Liver (tissue), 9 donors: ENCODE data around the gene NOS2. TPM values are rescaled to one million over a fixed set of nuclear protein-coding genes. Genes with fewer than 3 reads are reported as not detected.

Experiments used
- DNase-seq: peaks from one replicate; pipeline ENCODE4 v3.0.0-alpha.2; 2017; ENCODE audit warnings: low spot score
- H3K27ac ChIP-seq, 2 donors: one replicate each; pipeline ENCODE4 v1.7.0; 2013; ENCODE audit warnings: inconsistent platforms in 2 of 2, low read length in 2 of 2, control low read depth in 1 of 2, low read depth in 1 of 2, mild to moderate bottlenecking in 1 of 2
- H3K27me3 ChIP-seq, 4 donors: one replicate each; pipeline versions ENCODE4 v1.6.1 to v1.7.0; 2013; ENCODE audit warnings: low read length in 3 of 4, inconsistent platforms in 1 of 4, mild to moderate bottlenecking in 1 of 4, moderate library complexity in 1 of 4; ENCODE audit not compliant: control insufficient read depth in 4 of 4, insufficient read depth in 4 of 4
- H3K36me3 ChIP-seq, 4 donors: one replicate each; pipeline versions ENCODE4 v1.6.1 to v1.7.0; 2013; ENCODE audit warnings: low read length in 3 of 4, mild to moderate bottlenecking in 3 of 4, low read depth in 1 of 4, moderate library complexity in 1 of 4; ENCODE audit not compliant: control insufficient read depth in 4 of 4, insufficient read depth in 3 of 4
- H3K4me1 ChIP-seq, 4 donors: one replicate each; pipeline versions ENCODE4 v1.6.1 to v1.7.0; 2013; ENCODE audit warnings: low read length in 3 of 4, mild to moderate bottlenecking in 3 of 4, moderate library complexity in 1 of 4; ENCODE audit not compliant: control insufficient read depth in 4 of 4, insufficient read depth in 4 of 4
- H3K4me3 ChIP-seq, 3 donors: one replicate each; pipeline versions ENCODE4 v1.6.1 to v1.7.0; 2013; ENCODE audit warnings: low read length in 3 of 3, control low read depth in 1 of 3, low read depth in 1 of 3, mild to moderate bottlenecking in 1 of 3
- H3K9ac ChIP-seq, 2 donors: one replicate each; pipeline ENCODE4 v1.7.0; 2013; ENCODE audit warnings: low read length in 2 of 2, mild to moderate bottlenecking in 2 of 2, moderate library complexity in 2 of 2, control low read depth in 1 of 2, low read depth in 1 of 2
- H3K9me3 ChIP-seq, 4 donors: one replicate each; pipeline versions ENCODE4 v1.6.1 to v1.7.0; 2013; ENCODE audit warnings: low read length in 3 of 4; ENCODE audit not compliant: control insufficient read depth in 4 of 4
- ATF3 ChIP-seq: IDR thresholded peaks from 2 replicates; pipeline ENCODE4 v1.6.1; 2016; ENCODE audit warnings: antibody characterized with exemption
- EGR1 ChIP-seq, 2 donors: IDR thresholded peaks; 2 replicates each; pipeline ENCODE4 v1.6.1; 2016 to 2018; ENCODE audit warnings: antibody characterized with exemption in 2 of 2, low read depth in 2 of 2
- FOXA2 ChIP-seq: IDR thresholded peaks from 2 replicates; pipeline ENCODE4 v1.6.1; 2016; ENCODE audit warnings: antibody characterized with exemption
- GABPA ChIP-seq, 2 donors: IDR thresholded peaks in 1 of 2; conservative IDR thresholded peaks in 1 of 2; 2 replicates each; pipeline ENCODE4 v1.6.1; 2016; ENCODE audit warnings: antibody characterized with exemption in 2 of 2, mild to moderate bottlenecking in 1 of 2, moderate library complexity in 1 of 2
- HNF4A ChIP-seq, 2 donors: conservative IDR thresholded peaks; 2 replicates each; pipeline ENCODE4 v1.6.1; 2016; ENCODE audit warnings: antibody characterized with exemption in 2 of 2, mild to moderate bottlenecking in 2 of 2
- HNF4G ChIP-seq: IDR thresholded peaks from 2 replicates; pipeline ENCODE4 v1.6.1; 2016; ENCODE audit warnings: antibody characterized with exemption
- JUND ChIP-seq, 2 donors: IDR thresholded peaks; 2 replicates each; pipeline ENCODE4 v1.6.1; 2016; ENCODE audit warnings: antibody characterized with exemption in 2 of 2
- NR2F2 ChIP-seq: IDR thresholded peaks from 2 replicates; pipeline ENCODE4 v1.6.1; 2016; ENCODE audit warnings: antibody characterized with exemption
- RAD21 ChIP-seq, 2 donors: IDR thresholded peaks; 2 replicates each; pipeline ENCODE4 v1.6.1; 2016; ENCODE audit warnings: antibody characterized with exemption in 2 of 2, mild to moderate bottlenecking in 2 of 2
- REST ChIP-seq: IDR thresholded peaks from 2 replicates; pipeline ENCODE4 v1.6.1; 2016; ENCODE audit warnings: antibody characterized with exemption, mild to moderate bottlenecking
- RXRA ChIP-seq, 2 donors: IDR thresholded peaks; 2 replicates each; pipeline ENCODE4 v1.6.1; 2017 to 2018; ENCODE audit warnings: antibody characterized with exemption in 2 of 2, mild to moderate bottlenecking in 1 of 2
- SP1 ChIP-seq: IDR thresholded peaks from 2 replicates; pipeline ENCODE4 v1.6.1; 2018; ENCODE audit warnings: antibody characterized with exemption, mild to moderate bottlenecking
- TAF1 ChIP-seq: conservative IDR thresholded peaks from 2 replicates; pipeline ENCODE4 v1.6.1; 2016; ENCODE audit warnings: antibody characterized with exemption, mild to moderate bottlenecking
- ZBTB33 ChIP-seq: IDR thresholded peaks from 2 replicates; pipeline ENCODE4 v1.6.1; 2016; ENCODE audit warnings: antibody characterized with exemption
- WGBS: extraction: QIAGEN DNeasy Blood & Tissue Kit; methylation state at CpG from one replicate; pipeline ENCODE4 v1.1.7; 2013; 5-methylcytosine and 5-hydroxymethylcytosine counted together
- polyA plus RNA-seq, 2 donors: library from polyadenylated mRNA; stranded (reverse) in 1 of 2; unstranded in 1 of 2; fragments of 200-250 nt in 1 of 2; fragments of >200 nt in 1 of 2; fragmentation: Nextera tagmentation in 1 of 2; extraction: Ambion mirVana in 1 of 2; gene quantifications; one replicate each; pipeline versions ENCODE4 v1.2.1 to v1.2.3, GENCODE V29; 2013 to 2015
- total RNA-seq, 2 donors: library from RNA; depleted of rRNA; stranded (reverse); fragments of >200 nt; gene quantifications; one replicate each; pipeline ENCODE4 v1.2.3, GENCODE V29; 2014
- TF ChIP-seq, protein P1 (sequence below): fragments of 150-350 bp; IDR thresholded peaks from 2 replicates; pipeline ENCODE4 v1.5.1; 2017; ENCODE audit warnings: improper control_type of control experiment, low read depth, low read length; ENCODE audit not compliant: missing input control
- TF ChIP-seq, protein P2 (sequence below): IDR thresholded peaks from 2 replicates; pipeline ENCODE4 v1.6.1; 2016; ENCODE audit warnings: antibody characterized with exemption
- donor health status: healthy.
- donor health status: healthy.
- donor health status: healthy.
- donor health status: healthy.
- donor health status: healthy.

The NOS2 gene
- total and polyA plus RNA-seq, 4 donors: under 0.01 to 0.01 TPM; not detected in 2

- no peaks in the 10 kb centered on the region for H3K9me3 ChIP-seq
- no peak overlapping the region for H3K4me3 ChIP-seq
- H3K27me3 ChIP-seq: no peaks in the 10 kb centered on the region
- peaks cover 0 to 10% (median 6%) of the 10 kb centered on the region in 4 donors for H3K4me1 ChIP-seq
- H3K36me3 ChIP-seq: no peaks in the 10 kb centered on the region
- WGBS: 88% methylated on average over 2 of the region's 2 CpGs
- no peak overlapping the region for H3K27ac ChIP-seq
- no peak overlapping the region for H3K9ac ChIP-seq
- DNase-seq: no peak
- TF ChIP-seq REST (no peak), RAD21 (IDR thresholded peaks at IDR 0.05) (no peak), RXRA (IDR thresholded peaks at IDR 0.05) (no peak), ATF3 (no peak), HNF4G (no peak), TAF1 (no peak), JUND (IDR thresholded peaks at IDR 0.05) (no peak), GABPA (IDR thresholded peaks at IDR 0.05 in 1 of 2, conservative IDR thresholded peaks at IDR 0.05 in 1 of 2) (no peak), FOXA2 (no peak), SP1 (no peak), HNF4A (conservative IDR thresholded peaks at IDR 0.05) (no peak), NR2F2 (no peak), EGR1 (IDR thresholded peaks at IDR 0.05; ENCODE audit: low read depth in 2 of 2) (no peak)
- TF ChIP-seq, protein P1, sequence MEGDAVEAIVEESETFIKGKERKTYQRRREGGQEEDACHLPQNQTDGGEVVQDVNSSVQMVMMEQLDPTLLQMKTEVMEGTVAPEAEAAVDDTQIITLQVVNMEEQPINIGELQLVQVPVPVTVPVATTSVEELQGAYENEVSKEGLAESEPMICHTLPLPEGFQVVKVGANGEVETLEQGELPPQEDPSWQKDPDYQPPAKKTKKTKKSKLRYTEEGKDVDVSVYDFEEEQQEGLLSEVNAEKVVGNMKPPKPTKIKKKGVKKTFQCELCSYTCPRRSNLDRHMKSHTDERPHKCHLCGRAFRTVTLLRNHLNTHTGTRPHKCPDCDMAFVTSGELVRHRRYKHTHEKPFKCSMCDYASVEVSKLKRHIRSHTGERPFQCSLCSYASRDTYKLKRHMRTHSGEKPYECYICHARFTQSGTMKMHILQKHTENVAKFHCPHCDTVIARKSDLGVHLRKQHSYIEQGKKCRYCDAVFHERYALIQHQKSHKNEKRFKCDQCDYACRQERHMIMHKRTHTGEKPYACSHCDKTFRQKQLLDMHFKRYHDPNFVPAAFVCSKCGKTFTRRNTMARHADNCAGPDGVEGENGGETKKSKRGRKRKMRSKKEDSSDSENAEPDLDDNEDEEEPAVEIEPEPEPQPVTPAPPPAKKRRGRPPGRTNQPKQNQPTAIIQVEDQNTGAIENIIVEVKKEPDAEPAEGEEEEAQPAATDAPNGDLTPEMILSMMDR: no peak
- TF ChIP-seq, protein P2, sequence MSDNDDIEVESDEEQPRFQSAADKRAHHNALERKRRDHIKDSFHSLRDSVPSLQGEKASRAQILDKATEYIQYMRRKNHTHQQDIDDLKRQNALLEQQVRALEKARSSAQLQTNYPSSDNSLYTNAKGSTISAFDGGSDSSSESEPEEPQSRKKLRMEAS: no peak
These were observed 1.7 kb upstream of the NOS2 start for GRCh38 chr17:27802033-27802432.

DNA sequence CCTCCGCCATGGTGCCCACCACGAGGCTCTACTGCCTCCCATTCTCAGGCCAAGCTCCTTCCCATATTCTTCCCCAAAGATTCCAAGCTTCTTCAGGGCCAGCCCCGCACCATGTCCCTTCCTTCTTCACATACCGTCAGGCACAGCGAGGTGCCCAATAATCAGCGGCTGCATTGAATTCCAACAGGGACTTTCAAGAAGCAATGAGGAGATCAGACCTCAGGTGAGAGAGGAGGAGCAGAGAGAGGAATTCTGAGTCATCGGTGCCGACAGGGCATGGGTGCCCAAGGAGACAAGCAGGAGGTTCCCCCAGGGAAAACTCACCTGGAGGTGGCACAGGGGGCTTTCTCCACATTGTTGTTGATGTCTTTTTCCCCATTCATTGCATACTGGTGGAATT, 2.0 kb downstream of the NOS2 start:
- Histone ChIP-seq H3K27ac (no peak overlapping the region), H3K36me3 (no peaks in the 10 kb centered on the region), H3K4me3 (no peak overlapping the region), H3K9ac (no peak overlapping the region), H3K27me3 (peaks cover 0 to 3% (median 0%) of the 10 kb centered on the region in 4 donors), H3K9me3 (no peaks in the 10 kb centered on the region), H3K4me1 (peaks cover 3 to 10% (median 7%) of the 10 kb centered on the region in 4 donors)
- WGBS: 88% methylated on average over 8 of the region's 8 CpGs
- TF ChIP-seq NR2F2 (no peak), HNF4A (conservative IDR thresholded peaks at IDR 0.05) (no peak), RXRA (IDR thresholded peaks at IDR 0.05) (no peak), ZBTB33 (no peak), RAD21 (IDR thresholded peaks at IDR 0.05) (no peak), SP1 (no peak), EGR1 (IDR thresholded peaks at IDR 0.05; ENCODE audit: low read depth in 2 of 2) (no peak), REST (no peak)
- no peak for DNase-seq
